GM19463 (cell line): ENCODE measurements around the gene UST.

Source experiments
- ATAC-seq: cut with Tn5 transposase; IDR thresholded peaks from one replicate; pipeline ENCODE4 v1.9.1; 2021; ENCODE audit warnings: mild to moderate bottlenecking, moderate library complexity; ENCODE audit not compliant: unreplicated experiment

UST gene

GRCh38 chr6:148795563-148795962, 48.7 kb downstream of the UST start:
- ATAC-seq: no peak

- ATAC-seq: no peak
These were observed 52.8 kb downstream of the UST start for GRCh38 chr6:148799647-148800046.

GRCh38 chr6:148800536-148800935, 53.7 kb downstream of the UST start:
- no peak for ATAC-seq

GRCh38 chr6:148803979-148804378, 57.1 kb downstream of the UST start:
- ATAC-seq: no peak

- no peak for ATAC-seq
These were observed 58.9 kb downstream of the UST start for GRCh38 chr6:148805777-148806176.

GRCh38 chr6:148807784-148808183, 61.0 kb downstream of the UST start:
- ATAC-seq: no peak

GRCh38 chr6:148808786-148809304, 62.0 kb downstream of the UST start:
- ATAC-seq: no peak

GRCh38 chr6:148811459-148811858, 64.6 kb downstream of the UST start:
- no peak for ATAC-seq

- no peak for ATAC-seq
These were observed 67.4 kb downstream of the UST start for GRCh38 chr6:148814082-148814790.

- no peak for ATAC-seq
These were observed 68.0 kb downstream of the UST start for GRCh38 chr6:148814869-148815268.

- no peak for ATAC-seq
These were observed 69.3 kb downstream of the UST start for GRCh38 chr6:148816117-148816516.

GRCh38 chr6:148817689-148818088, 70.9 kb downstream of the UST start:
- no peak for ATAC-seq

- no peak for ATAC-seq
These were observed 72.2 kb downstream of the UST start for GRCh38 chr6:148818939-148819575.

GRCh38 chr6:148819852-148820251, 73.0 kb downstream of the UST start:
- no peak for ATAC-seq

GRCh38 chr6:148822819-148823218, 76.0 kb downstream of the UST start:
- no peak for ATAC-seq

GRCh38 chr6:148824291-148824690, 77.5 kb downstream of the UST start:
- no peak for ATAC-seq

- no peak for ATAC-seq
These were observed 78.1 kb downstream of the UST start for GRCh38 chr6:148824960-148825359.

GRCh38 chr6:148825492-148825891, 78.7 kb downstream of the UST start:
- ATAC-seq: no peak

- ATAC-seq: no peak
These were observed 80.7 kb downstream of the UST start for GRCh38 chr6:148827416-148828045.

GRCh38 chr6:148828047-148828446, 81.2 kb downstream of the UST start:
- no peak for ATAC-seq

GRCh38 chr6:148829415-148830101, 82.7 kb downstream of the UST start:
- ATAC-seq: no peak
